Measurements from ENCODE around the gene GSTT2B.

GRCh38 chr22:23909296-23909898 is 51.6 kb downstream of the GSTT2B start:
- TF ChIP-seq CTCF (IDR thresholded peaks at IDR 0.05; ENCODE audit: poor library complexity) (no peak), EZH2phosphoT487 (IDR thresholded peaks at IDR 0.05; ENCODE audit: low read depth, severe bottlenecking, unreplicated experiment) (no peak), EZH2 (IDR thresholded peaks at IDR 0.05; ENCODE audit: borderline replicate concordance) (no peak)

All from hepatocyte (in vitro differentiated cells).